ENCODE measurements around the gene RPL7A. TPM values are rescaled to one million over a fixed set of nuclear protein-coding genes. Genes with fewer than 3 reads are reported as not detected.
A peak's percentile ranks its signal among the peaks of the same experiment; 100 is the strongest.
"Not testable (repeated sequence)": the region's sequence is repeated elsewhere in the genome, so short reads cannot be mapped to it uniquely, and the experiment has no call there.

The RPL7A gene
- total and polyA plus RNA-seq, 4 donors: 1,304 to 3,584 (median 2,046) TPM

DNA sequence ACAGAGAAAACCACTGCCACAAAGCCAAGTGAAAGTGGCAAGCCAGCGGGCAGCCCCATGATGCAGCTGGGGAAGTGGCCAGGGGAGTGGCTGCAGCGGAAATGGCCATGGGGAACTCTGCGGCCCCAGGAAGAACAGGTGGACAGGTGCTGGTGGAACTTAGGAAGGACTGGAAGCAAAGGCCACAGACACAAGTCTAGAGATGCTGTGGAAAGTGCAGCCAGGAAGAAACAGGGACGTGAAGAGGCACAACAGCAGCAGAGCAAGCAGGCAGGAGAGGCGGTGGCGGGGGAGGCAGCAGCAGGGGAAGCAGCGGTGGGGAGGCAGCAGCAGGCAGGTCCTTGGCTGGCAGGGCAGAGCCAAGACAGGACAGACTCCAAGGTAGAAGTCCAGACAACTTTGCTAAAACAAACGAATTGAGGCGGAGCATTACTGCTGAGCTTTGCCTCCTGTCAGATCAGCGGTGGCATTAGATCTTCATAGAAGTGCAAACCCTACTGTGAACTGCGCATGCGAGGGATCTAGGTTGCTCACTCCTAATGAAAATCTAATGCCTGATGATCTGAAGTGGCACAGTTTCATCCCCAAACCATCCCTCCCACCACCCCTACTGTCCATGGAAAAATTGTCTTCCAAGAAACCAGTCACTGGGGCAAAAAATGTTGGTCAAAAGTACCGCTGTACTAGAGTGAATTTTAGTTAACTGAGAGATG is 23.9 kb upstream of the RPL7A start:
- ATAC-seq (ENCODE audit: low FRiP score) (no peak), DNase-seq (peak in 1 of 2 donors; percentile 19)
- Histone ChIP-seq H3K27me3 (ENCODE audit: control insufficient read depth in 1 of 2, insufficient read depth in 2 of 2, low read length in 1 of 2) (no peaks in the 10 kb centered on the region), H3K36me3 (ENCODE audit: control insufficient read depth in 1 of 2, insufficient read depth in 2 of 2, low read length in 1 of 2) (no peaks in the 10 kb centered on the region), H3K4me3 (ENCODE audit: low read length in 2 of 2) (no peak overlapping the region), H3K4me1 (ENCODE audit: control insufficient read depth in 1 of 2, insufficient read depth in 2 of 2, low read length in 2 of 2) (no peaks in the 10 kb centered on the region), H3K9me3 (ENCODE audit: control insufficient read depth, low read length) (no peaks in the 10 kb centered on the region), H3K27ac (ENCODE audit: low read depth in 1 of 2, low read length in 2 of 2) (no peak overlapping the region)
- intact Hi-C loops (cut with DNase I): no loop called here
- 84 to 87% methylated on average over 13 of the region's 13 CpGs for whole genome bisulfite sequencing, 2 donors

DNA sequence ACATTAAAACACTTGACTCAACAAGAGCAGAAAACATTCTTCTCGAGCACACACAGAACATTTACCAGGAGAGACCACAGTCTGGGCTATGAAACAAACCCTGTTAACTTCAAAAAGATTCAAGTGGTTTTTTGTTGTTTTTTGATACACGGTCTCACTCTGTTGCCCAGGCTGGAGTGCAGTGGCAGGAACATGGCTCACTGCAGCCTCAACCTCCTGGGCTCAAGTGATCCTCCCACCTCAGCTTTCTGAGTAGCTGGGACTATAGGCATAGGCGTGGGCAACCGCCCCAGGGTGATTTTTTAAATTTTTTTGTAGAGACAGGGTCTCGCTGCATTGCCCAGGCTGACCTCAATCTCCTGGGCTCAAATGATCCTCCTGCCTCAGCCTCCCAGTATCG is 21.0 kb upstream of the RPL7A start:
- peak in 1 of 2 donors; percentile 13 for DNase-seq
- H3K27ac ChIP-seq (ENCODE audit: low read depth in 1 of 2, low read length in 2 of 2); H3K9me3 ChIP-seq (ENCODE audit: control insufficient read depth, low read length); intact Hi-C loops (cut with DNase I); H3K36me3 ChIP-seq (ENCODE audit: control insufficient read depth in 1 of 2, insufficient read depth in 2 of 2, low read length in 1 of 2); ATAC-seq (ENCODE audit: low FRiP score); H3K4me3 ChIP-seq (ENCODE audit: low read length in 2 of 2); H3K4me1 ChIP-seq (ENCODE audit: control insufficient read depth in 1 of 2, insufficient read depth in 2 of 2, low read length in 2 of 2); H3K27me3 ChIP-seq (ENCODE audit: control insufficient read depth in 1 of 2, insufficient read depth in 2 of 2, low read length in 1 of 2): not testable (repeated sequence)
- 80 to 84% methylated on average over 6 of the region's 6 CpGs for WGBS, 2 donors

DNA sequence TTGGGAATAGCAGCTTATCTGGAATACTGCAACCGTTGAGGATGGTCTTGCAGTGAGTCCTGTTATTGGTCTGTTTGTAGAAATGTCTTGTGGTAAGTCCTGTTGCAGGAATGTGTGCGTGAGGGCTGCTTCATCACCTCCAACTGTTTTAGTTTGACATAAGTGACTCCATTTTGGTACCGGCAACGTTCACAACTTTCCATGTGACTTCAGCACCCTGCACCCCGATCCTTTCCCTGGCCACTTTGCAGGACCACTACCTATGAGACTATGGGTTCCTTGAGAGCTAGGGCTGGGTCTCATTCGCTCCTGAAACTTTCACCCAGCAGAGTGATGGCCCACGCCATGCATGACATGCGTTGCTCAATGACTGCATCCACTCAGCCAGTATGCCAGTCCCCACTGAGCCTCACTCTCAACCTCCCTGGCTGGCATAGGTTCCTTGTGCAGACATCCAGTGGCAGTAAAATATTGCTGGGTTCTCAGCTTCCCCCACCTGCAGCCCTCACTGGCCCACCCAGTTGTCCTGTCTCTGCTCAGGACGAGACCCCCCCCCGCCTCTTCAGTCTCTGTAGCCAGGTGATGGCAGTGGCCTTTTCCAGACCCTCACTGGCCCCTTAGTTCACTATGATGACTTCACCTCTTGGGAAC is 20.1 kb upstream of the RPL7A start:
- intact Hi-C loops (cut with DNase I): no loop called here
- Histone ChIP-seq H3K27ac (ENCODE audit: low read depth in 1 of 2, low read length in 2 of 2) (no peak overlapping the region), H3K9me3 (ENCODE audit: control insufficient read depth, low read length) (no peaks in the 10 kb centered on the region), H3K27me3 (ENCODE audit: control insufficient read depth in 1 of 2, insufficient read depth in 2 of 2, low read length in 1 of 2) (no peaks in the 10 kb centered on the region), H3K36me3 (ENCODE audit: control insufficient read depth in 1 of 2, insufficient read depth in 2 of 2, low read length in 1 of 2) (peaks cover 0 to 4% of the 10 kb centered on the region in 2 donors), H3K4me1 (ENCODE audit: control insufficient read depth in 1 of 2, insufficient read depth in 2 of 2, low read length in 2 of 2) (no peaks in the 10 kb centered on the region), H3K4me3 (ENCODE audit: low read length in 2 of 2) (no peak overlapping the region)
- peak in 1 of 2 donors; percentile 11 for DNase-seq
- ATAC-seq (ENCODE audit: low FRiP score): no peak
- WGBS, 2 donors: 87 to 90% methylated on average over 10 of the region's 10 CpGs

DNA sequence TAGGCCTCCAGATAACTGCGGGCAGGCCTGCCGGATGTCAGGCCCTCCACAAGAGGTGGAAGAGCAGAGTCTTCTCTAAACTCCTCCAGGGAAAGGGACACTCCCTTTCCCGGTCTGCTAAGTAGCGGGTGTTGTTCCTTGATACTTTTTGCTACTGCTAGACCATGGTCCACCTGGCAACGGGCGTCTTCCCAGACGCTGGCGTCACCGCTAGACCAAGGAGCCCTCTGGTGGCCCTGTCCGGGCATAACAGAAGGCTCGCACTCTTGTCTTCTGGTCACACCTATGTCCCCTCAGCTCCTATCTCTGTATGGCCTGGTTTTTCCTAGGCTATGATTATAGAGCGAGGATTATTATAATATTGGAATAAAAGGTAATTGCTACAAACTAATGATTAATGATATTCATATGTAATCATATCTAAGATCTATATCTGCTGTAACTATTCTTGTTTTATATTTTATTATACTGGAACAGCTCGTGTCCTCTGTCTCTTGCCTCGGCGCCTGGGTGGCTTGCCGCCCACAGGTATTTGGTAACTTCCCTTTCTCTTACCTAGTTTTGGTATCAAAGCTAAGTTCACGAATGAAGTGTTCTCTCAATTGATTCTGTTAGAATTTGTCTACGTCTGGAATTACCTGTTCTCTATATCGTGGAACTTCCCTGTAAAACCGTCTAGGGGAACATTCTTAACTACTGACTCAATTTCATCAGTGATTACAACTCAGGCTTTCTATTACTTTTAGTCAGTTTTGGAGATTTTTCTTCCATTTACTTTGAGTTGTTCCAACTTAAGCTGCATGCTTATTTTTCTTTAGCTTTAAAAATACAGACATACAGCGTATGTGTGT is 18.5 kb upstream of the RPL7A start:
- H3K36me3 ChIP-seq (ENCODE audit: control insufficient read depth in 1 of 2, insufficient read depth in 2 of 2, low read length in 1 of 2); H3K27ac ChIP-seq (ENCODE audit: low read depth in 1 of 2, low read length in 2 of 2); intact Hi-C loops (cut with DNase I); H3K4me1 ChIP-seq (ENCODE audit: control insufficient read depth in 1 of 2, insufficient read depth in 2 of 2, low read length in 2 of 2); ATAC-seq (ENCODE audit: low FRiP score); H3K4me3 ChIP-seq (ENCODE audit: low read length in 2 of 2); H3K27me3 ChIP-seq (ENCODE audit: control insufficient read depth in 1 of 2, insufficient read depth in 2 of 2, low read length in 1 of 2); H3K9me3 ChIP-seq (ENCODE audit: control insufficient read depth, low read length): not testable (repeated sequence)
- DNase-seq: peak; percentile 43 to 49
- 55 to 59% methylated on average over 21 of the region's 21 CpGs for WGBS, 2 donors

DNA sequence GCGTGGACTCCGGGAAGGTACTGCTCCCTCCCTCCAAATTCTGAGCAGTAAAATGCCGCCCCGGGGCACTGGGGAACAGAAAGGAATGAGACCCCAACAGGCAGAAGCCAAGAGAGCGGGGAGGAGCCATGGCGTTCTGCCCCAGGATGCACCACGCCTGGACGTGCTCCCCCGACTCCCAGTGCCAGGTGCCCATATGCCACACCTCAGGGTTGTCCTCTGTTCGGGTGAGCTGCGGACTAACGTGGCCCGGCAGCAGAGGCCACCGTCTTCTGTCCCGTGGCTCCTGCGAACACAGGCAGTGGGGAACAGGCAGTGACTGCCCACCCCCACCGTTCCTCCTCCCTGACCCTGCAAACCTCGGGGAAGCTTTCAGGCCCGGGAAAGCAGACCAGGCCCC is 16.8 kb upstream of the RPL7A start:
- 81 to 88% methylated on average over 19 of the region's 19 CpGs for WGBS, 2 donors
- ATAC-seq (ENCODE audit: low FRiP score): no peak
- Histone ChIP-seq H3K27ac (ENCODE audit: low read depth in 1 of 2, low read length in 2 of 2) (no peak overlapping the region), H3K9me3 (ENCODE audit: control insufficient read depth, low read length) (no peaks in the 10 kb centered on the region), H3K4me3 (ENCODE audit: low read length in 2 of 2) (no peak overlapping the region), H3K36me3 (ENCODE audit: control insufficient read depth in 1 of 2, insufficient read depth in 2 of 2, low read length in 1 of 2) (peaks cover 0 to 6% of the 10 kb centered on the region in 2 donors), H3K27me3 (ENCODE audit: control insufficient read depth in 1 of 2, insufficient read depth in 2 of 2, low read length in 1 of 2) (no peaks in the 10 kb centered on the region), H3K4me1 (ENCODE audit: control insufficient read depth in 1 of 2, insufficient read depth in 2 of 2, low read length in 2 of 2) (no peaks in the 10 kb centered on the region)
- peak in 1 of 2 donors; percentile 18 for DNase-seq
- intact Hi-C loops (cut with DNase I): no loop called here

DNA sequence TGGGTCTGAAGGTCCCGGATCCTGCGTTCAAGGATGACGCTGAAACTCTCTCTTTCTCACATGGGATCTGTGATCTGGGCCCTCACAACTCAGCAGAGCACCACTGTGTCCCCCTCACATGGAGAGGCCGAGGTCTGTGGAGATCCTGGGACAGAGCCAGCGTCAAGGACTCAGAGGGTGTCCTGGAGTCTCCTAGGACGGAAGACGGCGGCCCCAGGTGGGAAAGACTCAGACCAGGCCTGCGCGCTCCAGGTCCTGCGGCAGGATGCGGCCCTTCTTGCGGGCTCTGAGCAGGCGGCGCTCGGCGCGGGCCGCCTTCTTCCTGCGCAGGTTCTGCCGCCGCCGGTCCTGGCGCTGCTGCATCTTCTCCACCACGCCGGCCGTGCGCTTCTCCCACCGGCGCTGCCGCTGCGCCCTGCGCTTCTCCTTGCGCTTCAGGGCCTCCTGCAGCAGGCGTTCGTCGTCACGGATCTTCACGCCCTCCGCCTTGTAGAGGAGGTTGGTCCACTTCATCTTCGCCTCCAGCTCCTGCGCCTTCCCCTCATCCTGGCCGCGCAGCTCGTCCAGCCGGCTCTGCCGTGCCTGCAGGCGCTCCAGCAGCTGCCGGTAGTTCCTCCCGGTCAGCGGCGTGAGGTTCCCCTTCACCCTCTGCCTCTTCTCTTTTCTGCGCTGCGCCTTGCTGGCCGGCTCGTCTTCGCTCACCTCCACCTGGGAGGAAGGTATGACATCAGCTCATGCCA is 16.2 kb upstream of the RPL7A start:
- peaks cover 0 to 6% of the 10 kb centered on the region in 2 donors for H3K36me3 ChIP-seq (ENCODE audit: control insufficient read depth in 1 of 2, insufficient read depth in 2 of 2, low read length in 1 of 2)
- H3K4me3 ChIP-seq (ENCODE audit: low read length in 2 of 2): no peak overlapping the region
- no peaks in the 10 kb centered on the region for H3K9me3 ChIP-seq (ENCODE audit: control insufficient read depth, low read length)
- H3K27ac ChIP-seq (ENCODE audit: low read depth in 1 of 2, low read length in 2 of 2): no peak overlapping the region
- no peaks in the 10 kb centered on the region for H3K4me1 ChIP-seq (ENCODE audit: control insufficient read depth in 1 of 2, insufficient read depth in 2 of 2, low read length in 2 of 2)
- H3K27me3 ChIP-seq (ENCODE audit: control insufficient read depth in 1 of 2, insufficient read depth in 2 of 2, low read length in 1 of 2): no peaks in the 10 kb centered on the region
- intact Hi-C loops (cut with DNase I): no loop called here
- WGBS, 2 donors: 96 to 98% methylated on average over 57 of the region's 57 CpGs
- ATAC-seq (ENCODE audit: low FRiP score): no peak
- DNase-seq: peak; percentile 43 to 66

DNA sequence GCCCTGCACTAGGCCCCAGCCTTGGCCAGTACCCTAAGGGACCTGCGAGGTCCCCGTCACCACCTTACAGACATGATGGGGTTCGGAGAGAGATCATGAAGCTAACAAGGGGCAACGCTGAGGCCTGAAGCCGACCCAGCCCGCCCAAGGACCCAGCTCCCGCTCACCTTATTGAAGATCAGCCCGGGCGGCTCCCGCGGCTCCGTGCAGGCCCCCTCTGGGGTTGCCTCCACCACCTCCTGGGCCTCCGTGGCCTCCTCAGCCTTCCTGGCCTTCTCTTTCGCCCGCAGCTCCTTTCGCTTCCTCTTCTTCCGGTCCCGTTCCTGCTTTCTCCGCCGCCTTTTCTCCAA is 15.7 kb upstream of the RPL7A start:
- peaks cover 0 to 6% of the 10 kb centered on the region in 2 donors for H3K36me3 ChIP-seq (ENCODE audit: control insufficient read depth in 1 of 2, insufficient read depth in 2 of 2, low read length in 1 of 2)
- DNase-seq: peak in 1 of 2 donors; percentile 60
- ATAC-seq (ENCODE audit: low FRiP score): no peak
- H3K4me3 ChIP-seq (ENCODE audit: low read length in 2 of 2): no peak overlapping the region
- H3K4me1 ChIP-seq (ENCODE audit: control insufficient read depth in 1 of 2, insufficient read depth in 2 of 2, low read length in 2 of 2): no peaks in the 10 kb centered on the region
- no peaks in the 10 kb centered on the region for H3K27me3 ChIP-seq (ENCODE audit: control insufficient read depth in 1 of 2, insufficient read depth in 2 of 2, low read length in 1 of 2)
- no peaks in the 10 kb centered on the region for H3K9me3 ChIP-seq (ENCODE audit: control insufficient read depth, low read length)
- WGBS, 2 donors: 92 to 96% methylated on average over 20 of the region's 20 CpGs
- intact Hi-C loops (cut with DNase I): no loop called here
- H3K27ac ChIP-seq (ENCODE audit: low read depth in 1 of 2, low read length in 2 of 2): no peak overlapping the region

DNA sequence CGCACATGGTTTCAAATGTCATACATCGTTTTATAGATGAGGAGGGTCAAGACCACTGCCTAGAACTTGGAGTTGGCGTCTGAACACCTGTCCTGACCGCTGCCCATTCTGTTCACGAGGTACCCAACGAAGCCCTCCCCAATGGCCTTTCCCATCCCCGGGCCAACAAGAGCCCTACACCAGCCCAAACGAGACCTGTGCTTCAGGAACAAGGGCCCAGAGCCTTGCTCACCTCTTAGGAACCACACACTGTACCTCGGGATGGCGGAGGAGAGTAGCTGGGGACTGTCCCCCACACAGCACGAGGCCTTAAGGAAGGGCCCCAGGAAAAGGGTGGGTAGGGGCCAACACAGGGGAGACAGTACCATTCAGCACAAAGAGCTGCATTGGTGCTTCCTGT is 15.0 kb upstream of the RPL7A start:
- H3K27ac ChIP-seq (ENCODE audit: low read depth in 1 of 2, low read length in 2 of 2): no peak overlapping the region
- ATAC-seq (ENCODE audit: low FRiP score): no peak
- no peak overlapping the region for H3K4me3 ChIP-seq (ENCODE audit: low read length in 2 of 2)
- no peaks in the 10 kb centered on the region for H3K9me3 ChIP-seq (ENCODE audit: control insufficient read depth, low read length)
- intact Hi-C loops (cut with DNase I): no loop called here
- H3K4me1 ChIP-seq (ENCODE audit: control insufficient read depth in 1 of 2, insufficient read depth in 2 of 2, low read length in 2 of 2): no peaks in the 10 kb centered on the region
- 92 to 94% methylated on average over 11 of the region's 11 CpGs for WGBS, 2 donors
- peak; percentile 22 to 45 for DNase-seq
- no peaks in the 10 kb centered on the region for H3K27me3 ChIP-seq (ENCODE audit: control insufficient read depth in 1 of 2, insufficient read depth in 2 of 2, low read length in 1 of 2)
- H3K36me3 ChIP-seq (ENCODE audit: control insufficient read depth in 1 of 2, insufficient read depth in 2 of 2, low read length in 1 of 2): peaks cover 0 to 6% of the 10 kb centered on the region in 2 donors
